Measurements from ENCODE around the gene PAX5.
"Not testable (repeated sequence)": the region's sequence is repeated elsewhere in the genome, so short reads cannot be mapped to it uniquely, and the experiment has no call there.

PAX5 gene

GRCh38 chr9:37033682-37034304 is at the start of gene PAX5:
TSS of gene PAX5 (minus strand) at chr9:37034268. CDS start at chr9:37034031, 237 bp downstream.
- DNase-seq (ENCODE audit: low read depth): no peak

GRCh38 chr9:37083654-37084053 is 49.6 kb upstream of the PAX5 start:
- DNase-seq (ENCODE audit: low read depth): no peak

- no peak for DNase-seq (ENCODE audit: low read depth)
Observed at GRCh38 chr9:37082214-37082765, 48.2 kb upstream of the PAX5 start.

- DNase-seq (ENCODE audit: low read depth): not testable (repeated sequence)
Observed at GRCh38 chr9:37081507-37081906, 47.4 kb upstream of the PAX5 start.

- not testable (repeated sequence) for DNase-seq (ENCODE audit: low read depth)
Observed at GRCh38 chr9:37080165-37080628, 46.1 kb upstream of the PAX5 start.

- DNase-seq (ENCODE audit: low read depth): peak; percentile 83
Observed at GRCh38 chr9:37079370-37080164, 45.5 kb upstream of the PAX5 start.

- not testable (repeated sequence) for DNase-seq (ENCODE audit: low read depth)
Observed at GRCh38 chr9:37074790-37075189, 40.7 kb upstream of the PAX5 start.

- no peak for DNase-seq (ENCODE audit: low read depth)
Observed at GRCh38 chr9:37066139-37066725, 32.2 kb upstream of the PAX5 start.

- no peak for DNase-seq (ENCODE audit: low read depth)
Observed at GRCh38 chr9:37062336-37062735, 28.3 kb upstream of the PAX5 start.

GRCh38 chr9:37061768-37062167 is 27.7 kb upstream of the PAX5 start:
- DNase-seq (ENCODE audit: low read depth): peak; percentile 31

GRCh38 chr9:37060833-37061232 is 26.8 kb upstream of the PAX5 start:
- no peak for DNase-seq (ENCODE audit: low read depth)

- no peak for DNase-seq (ENCODE audit: low read depth)
Observed at GRCh38 chr9:37056046-37056920, 22.2 kb upstream of the PAX5 start.

- not testable (repeated sequence) for DNase-seq (ENCODE audit: low read depth)
Observed at GRCh38 chr9:37054363-37054720, 20.3 kb upstream of the PAX5 start.

GRCh38 chr9:37053684-37054362 is 19.8 kb upstream of the PAX5 start:
- no peak for DNase-seq (ENCODE audit: low read depth)

GRCh38 chr9:37046683-37047082 is 12.6 kb upstream of the PAX5 start:
- no peak for DNase-seq (ENCODE audit: low read depth)

GRCh38 chr9:37042421-37042820 is 8.4 kb upstream of the PAX5 start:
- DNase-seq (ENCODE audit: low read depth): no peak

- no peak for DNase-seq (ENCODE audit: low read depth)
Observed at GRCh38 chr9:37040508-37041127, 6.5 kb upstream of the PAX5 start.

- DNase-seq (ENCODE audit: low read depth): no peak
Observed at GRCh38 chr9:37038943-37039464, 4.9 kb upstream of the PAX5 start.

- DNase-seq (ENCODE audit: low read depth): no peak
Observed at GRCh38 chr9:37038302-37038942, 4.4 kb upstream of the PAX5 start.

Data from stromal cell of bone marrow (primary cell).